GF-D8 (cell line): ENCODE results near the gene GOLGA8Q.
"Not testable (repeated sequence)": the region's sequence is repeated elsewhere in the genome, so short reads cannot be mapped to it uniquely, and the experiment has no call there.

Source experiments
- DNase-seq: peaks from one replicate; lab custom pipeline; 2025; lab: John Stamatoyannopoulos, UW

GOLGA8Q gene

GRCh38 chr15:30551750-30552149, at the start of gene GOLGA8Q:
Gene GOLGA8Q (plus strand): TSS chr15:30552050. CDS start chr15:30552078, 28 bp downstream.
- DNase-seq, result not testable (repeated sequence)

- DNase-seq, result not testable (repeated sequence)
These were observed 48.7 kb upstream of the GOLGA8Q start for GRCh38 chr15:30502904-30503781.

- not testable (repeated sequence) for DNase-seq
These were observed 47.5 kb upstream of the GOLGA8Q start for GRCh38 chr15:30504162-30504843.

GRCh38 chr15:30514545-30514944, 37.3 kb upstream of the GOLGA8Q start:
- DNase-seq, result not testable (repeated sequence)

- DNase-seq, result not testable (repeated sequence)
These were observed 28.2 kb upstream of the GOLGA8Q start for GRCh38 chr15:30523453-30524243.

GRCh38 chr15:30525912-30526311, 25.9 kb upstream of the GOLGA8Q start:
- DNase-seq, result not testable (repeated sequence)

- not testable (repeated sequence) for DNase-seq
These were observed 22.8 kb upstream of the GOLGA8Q start for GRCh38 chr15:30529049-30529448.

GRCh38 chr15:30566949-30567348, 15.1 kb downstream of the GOLGA8Q start:
- DNase-seq, result not testable (repeated sequence)

- not testable (repeated sequence) for DNase-seq
These were observed 21.2 kb downstream of the GOLGA8Q start for GRCh38 chr15:30573012-30573491.

- not testable (repeated sequence) for DNase-seq
These were observed 27.6 kb downstream of the GOLGA8Q start for GRCh38 chr15:30579394-30579970.

GRCh38 chr15:30580716-30581115, 28.9 kb downstream of the GOLGA8Q start:
- DNase-seq, result not testable (repeated sequence)

GRCh38 chr15:30598953-30599352, 47.1 kb downstream of the GOLGA8Q start:
- DNase-seq, result not testable (repeated sequence)

GRCh38 chr15:30603796-30604195, 51.9 kb downstream of the GOLGA8Q start, which contains the start of gene GOLGA8H:
Gene GOLGA8H (plus strand): TSS chr15:30604028. CDS start chr15:30604126, 98 bp downstream.
- not testable (repeated sequence) for DNase-seq
